ENCODE results near the gene EDIL3. TPM values are rescaled to one million over a fixed set of nuclear protein-coding genes. Genes with fewer than 3 reads are reported as not detected.

EDIL3 gene
- total and polyA plus RNA-seq, 2 of the 8 experiments (the other 6 are each of a cell fraction or from before 2014, with no cell fraction given) = 14.7 to 47.2 TPM

- no peak overlapping the region for H2BK120ac ChIP-seq (replicated peaks; ENCODE audit: low read depth, low read length)
- H3K23me2 ChIP-seq (ENCODE audit: low read depth, low read length) = no peaks in the 10 kb centered on the region
- no peak overlapping the region for H4K5ac ChIP-seq (ENCODE audit: insufficient read length, low read depth, low read length)
- ChIA-PET CTCF (ENCODE audit: partially characterized antibody) (interaction anchor here (0.6 to 1.4 kb wide), 3 partner anchors 8 to 323 kb away, joined by 3 to 4 read pairs (median 3); no protein-coding TSS in a partner anchor), POLR2A (ENCODE audit: partially characterized antibody) (no interaction called here)
- H2BK12ac ChIP-seq (ENCODE audit: low read depth, low read length) = no peak overlapping the region
- H3K4ac ChIP-seq (replicated peaks; ENCODE audit: insufficient read length, low read depth, low read length) = no peak overlapping the region
- H3K27me3 ChIP-seq (replicated peaks in 1 of 4; ENCODE audit: control insufficient read depth in 3 of 4, extremely low read depth in 1 of 4, insufficient read depth in 3 of 4, low read length in 3 of 4) = no peaks in the 10 kb centered on the region
- no peak overlapping the region for H3K18ac ChIP-seq (ENCODE audit: extremely low read depth, low read length)
- H3K79me2 ChIP-seq (ENCODE audit: control insufficient read depth in 1 of 2, insufficient read depth in 2 of 2, low read length in 2 of 2) = no peaks in the 10 kb centered on the region
- no peak overlapping the region for H2AK5ac ChIP-seq (ENCODE audit: low read depth, low read length)
- H3K4me3 ChIP-seq (ENCODE audit: extremely low read depth in 1 of 4, insufficient read depth in 2 of 4, low read depth in 3 of 4, low read length in 4 of 4) = no peak overlapping the region
- WGBS, 2 experiments (ENCODE audit: extremely low coverage in 1 of 2, insufficient coverage in 1 of 2, insufficient read length in 1 of 2, insufficient replicate concordance in 2 of 2, low coverage in 1 of 2, low lambda C conversion rate in 2 of 2, missing lambda C conversion rate in 1 of 2) = 96% methylated on average over 1 of the region's 1 CpG; no CpG with 5 or more reads in 1 of the 2 experiments
- no peak overlapping the region for H3K4me2 ChIP-seq (ENCODE audit: insufficient read depth in 1 of 2, low read depth in 2 of 2, low read length in 2 of 2)
- no peaks in the 10 kb centered on the region for H4K20me1 ChIP-seq (replicated peaks in 1 of 2; ENCODE audit: control insufficient read depth in 1 of 2, insufficient read depth in 2 of 2, low read length in 2 of 2)
- H4K8ac ChIP-seq (ENCODE audit: extremely low read depth, insufficient read depth, low read length) = no peak overlapping the region
- TF ChIP-seq SUZ12 (IDR thresholded peaks at IDR 0.05; ENCODE audit: low read length) (no peak), SP2 (IDR thresholded peaks at IDR 0.05; ENCODE audit: low read length) (no peak), BRCA1 (IDR thresholded peaks at IDR 0.05; ENCODE audit: low read depth, low read length) (no peak), CTBP2 (IDR thresholded peaks at IDR 0.05; ENCODE audit: borderline replicate concordance, insufficient read depth, insufficient read length, low read length) (no peak), CHD1 (IDR thresholded peaks at IDR 0.05; ENCODE audit: low read depth, low read length) (no peak), JUND (IDR thresholded peaks at IDR 0.05; ENCODE audit: low read length) (no peak), FOSL1 (IDR thresholded peaks at IDR 0.05; ENCODE audit: insufficient read depth, low read depth, low read length) (no peak)
- no peaks in the 10 kb centered on the region for H3K9me3 ChIP-seq (ENCODE audit: insufficient read depth in 2 of 2, low read depth in 1 of 2, low read length in 1 of 2)
- no peaks in the 10 kb centered on the region; a peak in 1 of 8 replicates for H3K36me3 ChIP-seq (ENCODE audit: control insufficient read depth in 2 of 4, insufficient read depth in 4 of 4, low read length in 3 of 4)
- no peak overlapping the region for H3K56ac ChIP-seq (replicated peaks; ENCODE audit: insufficient read length, low read depth, low read length)
- no peak overlapping the region for H2BK20ac ChIP-seq (ENCODE audit: low read length)
- H3K23ac ChIP-seq (ENCODE audit: insufficient read length) = no peak overlapping the region
- no peak overlapping the region for H2BK15ac ChIP-seq (ENCODE audit: low read length)
- H3K14ac ChIP-seq (ENCODE audit: insufficient read length) = no peak overlapping the region
- H3K79me1 ChIP-seq (ENCODE audit: low read depth, low read length) = no peaks in the 10 kb centered on the region
- H3K9ac ChIP-seq (replicated peaks in 1 of 4; ENCODE audit: extremely low read depth in 1 of 4, low read depth in 3 of 4, low read length in 3 of 4) = no peak overlapping the region
- FAIRE-seq (no peak), DNase-seq (ENCODE audit: low read depth in 1 of 2, low spot score in 2 of 2) (no peak)
- H3K4me1 ChIP-seq (replicated peaks in 1 of 4; ENCODE audit: control insufficient read depth in 3 of 4, insufficient read depth in 4 of 4, low read length in 3 of 4) = no peaks in the 10 kb centered on the region
- no peak overlapping the region for H4K91ac ChIP-seq (replicated peaks; ENCODE audit: insufficient read length, low read length)
- H3K27ac ChIP-seq (ENCODE audit: low read depth, low read length) = no peak overlapping the region
- H2AFZ ChIP-seq (ENCODE audit: low read length) = no peak overlapping the region
- no peak overlapping the region for H2BK5ac ChIP-seq (ENCODE audit: low read depth, low read length)
Observed at GRCh38 chr5:84251503-84251902, 133.2 kb downstream of the EDIL3 start.

Data from H1 (cell line).